ENCODE results near the gene RAD21L1.
"Not testable (repeated sequence)": the region's sequence is repeated elsewhere in the genome, so short reads cannot be mapped to it uniquely, and the experiment has no call there.

RAD21L1 gene

GRCh38 chr20:1199212-1199873 lies 26.5 kb upstream of the RAD21L1 start:
- no peak for DNase-seq

- no peak for DNase-seq
These were observed 25.9 kb upstream of the RAD21L1 start for GRCh38 chr20:1199964-1200363.

- DNase-seq, result no peak
These were observed 22.9 kb upstream of the RAD21L1 start, which contains the start of gene C20orf202 for GRCh38 chr20:1202762-1203504. Gene C20orf202, plus strand, starts transcription at chr20:1203454. Its CDS starts 132 bp downstream, at chr20:1203586.

- DNase-seq, result no peak
These were observed 22.2 kb upstream of the RAD21L1 start for GRCh38 chr20:1203630-1204029.

GRCh38 chr20:1204113-1204512 lies 21.7 kb upstream of the RAD21L1 start:
- DNase-seq, result no peak

GRCh38 chr20:1204576-1204975 lies 21.3 kb upstream of the RAD21L1 start:
- DNase-seq, result no peak

- no peak for DNase-seq
These were observed 20.0 kb upstream of the RAD21L1 start for GRCh38 chr20:1205802-1206201.

GRCh38 chr20:1206366-1207148 lies 19.3 kb upstream of the RAD21L1 start:
- no peak for DNase-seq

- no peak for DNase-seq
These were observed 18.5 kb upstream of the RAD21L1 start for GRCh38 chr20:1207293-1207878.

- DNase-seq, result no peak
These were observed 16.1 kb upstream of the RAD21L1 start for GRCh38 chr20:1209447-1210387.

- DNase-seq, result no peak
These were observed 15.3 kb upstream of the RAD21L1 start for GRCh38 chr20:1210501-1210900.

GRCh38 chr20:1212023-1212422 lies 13.8 kb upstream of the RAD21L1 start:
- DNase-seq, result no peak

- DNase-seq, result peak in 40 of 51 donors; percentile 2 to 68 (median 28)
These were observed 13.0 kb upstream of the RAD21L1 start for GRCh38 chr20:1212607-1213396.

GRCh38 chr20:1214838-1215261 lies 11.0 kb upstream of the RAD21L1 start:
- DNase-seq, result no peak

GRCh38 chr20:1215386-1216170 lies 10.3 kb upstream of the RAD21L1 start:
- no peak for DNase-seq

GRCh38 chr20:1216527-1217427 lies 9.1 kb upstream of the RAD21L1 start:
- not testable (repeated sequence) for DNase-seq

GRCh38 chr20:1222750-1223149 lies 3.1 kb upstream of the RAD21L1 start:
- DNase-seq, result not testable (repeated sequence)

Measured in hypothalamus (tissue), 51 donors.